ENCODE measurements around the gene DAAM2. TPM values are rescaled to one million over a fixed set of nuclear protein-coding genes. Genes with fewer than 3 reads are reported as not detected.

DAAM2 gene
- total RNA-seq, 2 donors from 2014 or later = 33.9 to 62.7 TPM

DNA sequence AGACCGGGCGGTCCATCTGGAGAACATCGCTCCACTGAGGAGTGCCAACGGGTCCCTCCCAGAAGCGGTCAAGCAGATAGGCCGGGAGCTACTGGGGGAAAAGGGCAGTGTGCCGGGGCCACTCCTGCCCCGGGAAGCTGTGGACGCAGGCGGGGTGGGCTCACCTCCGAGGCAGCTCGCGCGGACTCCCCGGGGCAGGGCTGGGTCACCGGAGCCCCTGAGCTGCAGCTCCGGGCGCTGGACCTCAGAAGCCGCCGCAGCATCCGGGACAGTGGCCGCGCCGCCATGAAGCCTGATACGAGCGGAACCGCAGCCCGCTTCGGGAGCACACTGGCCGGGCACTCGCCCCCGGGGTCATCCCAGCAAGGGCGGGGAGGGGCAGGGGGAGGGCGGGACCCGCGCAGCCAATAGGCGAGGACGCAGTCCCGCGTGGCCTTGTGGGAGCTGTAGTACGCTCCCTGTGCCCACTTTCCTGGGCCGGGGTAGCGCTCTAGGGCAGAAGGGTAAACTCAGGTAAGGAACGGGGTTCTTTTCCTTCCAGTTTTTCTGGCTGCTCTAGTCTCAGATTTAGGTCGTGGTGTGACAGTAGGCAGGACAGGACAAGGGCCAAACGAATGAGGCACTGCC, 142.1 kb downstream of the DAAM2 start, which contains the start of gene MOCS1:
TSS of gene MOCS1 (minus strand) at position 332 of the 627 bp plus-strand sequence. CDS start at position 287, 45 bp downstream.
- DNase-seq (ENCODE audit: low spot score) = peak; percentile 93
- intact Hi-C loops (cut with DNase I) = no loop called here

GRCh38 chr6:39935241-39935640, 143.1 kb downstream of the DAAM2 start:
- DNase-seq (ENCODE audit: low spot score) = no peak
- intact Hi-C loops (cut with DNase I) = no loop called here

- DNase-seq (ENCODE audit: low spot score) = no peak
- intact Hi-C loops (cut with DNase I) = no loop called here
These were observed 144.7 kb downstream of the DAAM2 start for GRCh38 chr6:39936857-39937256.

DNA sequence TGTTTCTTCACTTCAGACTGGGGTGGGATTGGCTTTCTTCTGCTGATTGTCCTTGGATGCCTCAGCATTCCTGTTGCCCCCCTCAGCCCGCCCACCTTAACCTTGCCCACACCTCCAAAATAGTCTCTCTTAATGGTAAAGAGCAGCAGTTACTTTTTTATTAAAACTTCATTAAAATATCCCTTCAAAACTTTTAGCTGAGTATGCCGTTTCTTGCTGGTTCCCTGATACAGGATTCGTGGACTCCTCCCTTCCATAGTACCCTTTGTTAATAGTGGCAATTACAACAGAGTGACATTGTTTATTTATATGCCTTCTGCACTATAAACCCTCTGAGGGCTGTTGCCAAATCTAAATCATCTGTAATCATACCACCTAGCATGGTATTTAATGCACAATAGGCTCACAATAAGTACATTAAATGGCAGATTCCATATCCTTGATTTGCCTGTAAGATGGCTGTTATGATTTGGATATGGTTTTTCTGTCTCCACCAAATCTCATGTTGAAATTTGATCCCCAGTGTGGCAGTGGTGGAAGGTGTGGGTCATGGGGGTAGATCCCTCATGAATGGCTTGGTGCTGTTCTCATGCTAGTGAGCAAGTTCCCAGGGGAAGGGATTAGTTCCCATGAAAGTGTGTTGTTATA, 145.6 kb downstream of the DAAM2 start:
- intact Hi-C loops (cut with DNase I) = no loop called here

GRCh38 chr6:39938773-39939654, 146.8 kb downstream of the DAAM2 start:
- no peak for DNase-seq (ENCODE audit: low spot score)
- intact Hi-C loops (cut with DNase I) = no loop called here

More for the DNA sequence above, 145.6 kb downstream of the DAAM2 start:
- DNase-seq (ENCODE audit: low spot score) = no peak

DNA sequence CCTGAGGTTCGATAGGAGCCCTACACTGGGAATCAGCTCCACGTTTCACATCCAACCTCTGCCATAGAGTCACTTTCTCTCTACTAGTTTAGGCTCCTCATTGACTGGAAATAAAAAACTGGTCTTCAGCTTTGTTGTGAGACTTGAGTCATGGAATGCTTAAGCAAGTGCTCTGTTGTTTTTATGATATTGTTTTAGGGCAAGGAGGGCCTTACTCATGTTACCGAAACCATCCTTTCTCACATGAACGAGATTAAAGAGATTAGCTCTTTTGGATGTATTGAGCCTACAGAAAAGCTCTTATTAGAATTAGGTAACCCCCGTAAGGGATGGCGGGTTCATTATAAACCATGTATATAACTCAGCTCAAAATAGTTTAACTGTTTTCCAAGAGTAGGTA, 149.0 kb downstream of the DAAM2 start:
- intact Hi-C loops (cut with DNase I) = no loop called here
- DNase-seq (ENCODE audit: low spot score) = no peak

DNA sequence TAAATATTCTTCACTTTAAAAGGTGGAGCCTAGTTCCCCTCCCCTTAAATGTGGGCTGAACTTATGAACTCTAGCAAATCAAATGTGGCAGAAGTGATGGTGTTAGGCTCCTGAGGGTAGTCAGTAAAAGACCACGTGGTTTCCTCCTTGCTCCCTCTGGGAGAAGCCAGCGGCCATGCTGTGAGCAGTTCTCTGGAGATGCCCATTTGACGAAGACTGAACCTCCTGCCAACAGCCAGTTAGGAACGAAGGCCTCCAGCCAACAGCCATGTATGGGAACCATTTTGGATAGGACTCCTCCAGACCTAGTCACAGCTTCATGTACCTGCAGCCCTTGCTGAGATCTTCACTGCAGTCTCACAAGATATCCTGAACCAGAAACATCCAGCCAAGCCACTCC, 149.6 kb downstream of the DAAM2 start:
- DNase-seq (ENCODE audit: low spot score) = no peak

DNA sequence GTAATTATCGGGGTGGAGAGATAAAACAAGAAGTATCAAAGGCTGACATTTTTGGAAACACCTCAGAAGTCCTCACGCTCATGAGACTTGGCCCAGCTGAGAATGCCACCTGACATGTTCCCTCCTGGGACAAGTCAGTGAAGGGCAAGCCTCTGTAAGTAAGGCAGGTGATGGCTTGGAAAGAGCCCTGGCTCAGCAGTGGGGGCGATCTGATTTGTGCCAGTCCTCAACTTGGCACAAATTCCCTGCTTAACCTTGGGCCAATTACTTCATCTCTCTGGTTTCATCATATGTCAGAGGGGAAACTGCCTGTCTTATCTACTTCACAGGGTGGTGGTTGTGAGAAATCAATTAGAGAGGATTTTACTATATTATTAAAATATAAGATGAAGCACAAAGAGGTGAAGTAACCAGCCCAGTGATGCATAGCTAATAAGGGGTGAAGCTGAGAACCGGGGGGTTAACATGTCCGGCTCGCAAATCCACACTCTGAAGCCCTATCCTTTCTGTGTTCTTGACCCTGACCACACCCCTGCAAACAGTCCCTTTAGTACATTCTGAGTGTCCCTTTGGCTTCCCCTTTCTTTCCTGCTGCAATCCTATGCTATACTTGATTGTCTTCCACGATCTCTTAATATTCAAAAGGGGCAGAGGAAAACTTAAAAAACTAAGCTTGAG, 150.9 kb downstream of the DAAM2 start:
- intact Hi-C loops (cut with DNase I) = no loop called here

More for the DNA sequence above, 149.6 kb downstream of the DAAM2 start:
- intact Hi-C loops (cut with DNase I) = no loop called here

GRCh38 chr6:39945626-39946025, 153.4 kb downstream of the DAAM2 start:
- intact Hi-C loops (cut with DNase I) = no loop called here

More for the DNA sequence above, 150.9 kb downstream of the DAAM2 start:
- no peak for DNase-seq (ENCODE audit: low spot score)

DNA sequence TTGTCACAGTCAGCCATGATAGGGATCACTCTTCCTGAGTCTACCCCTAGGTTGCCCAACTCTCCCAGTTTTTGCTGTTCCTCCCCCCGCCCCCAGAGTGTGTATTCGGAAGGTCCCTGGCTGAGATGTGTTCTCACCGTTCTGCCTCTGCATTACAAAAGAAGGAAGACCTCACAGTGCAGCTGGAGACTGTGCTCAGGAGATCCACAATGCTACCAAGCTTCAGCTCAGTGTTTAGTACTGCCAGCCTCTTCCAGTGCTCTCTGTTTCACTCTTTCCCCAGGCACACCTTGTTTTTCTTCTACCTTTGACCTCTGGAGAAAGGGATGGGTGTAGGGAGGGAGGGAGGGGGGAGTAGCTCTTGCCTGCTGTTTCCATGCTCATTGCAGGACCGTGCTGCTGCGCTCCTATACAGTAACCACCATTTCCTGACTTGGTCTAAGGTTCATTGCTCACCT, 155.5 kb downstream of the DAAM2 start:
- intact Hi-C loops (cut with DNase I) = no loop called here
- DNase-seq (ENCODE audit: low spot score) = no peak

More at GRCh38 chr6:39945626-39946025, 153.4 kb downstream of the DAAM2 start:
- no peak for DNase-seq (ENCODE audit: low spot score)

DNA sequence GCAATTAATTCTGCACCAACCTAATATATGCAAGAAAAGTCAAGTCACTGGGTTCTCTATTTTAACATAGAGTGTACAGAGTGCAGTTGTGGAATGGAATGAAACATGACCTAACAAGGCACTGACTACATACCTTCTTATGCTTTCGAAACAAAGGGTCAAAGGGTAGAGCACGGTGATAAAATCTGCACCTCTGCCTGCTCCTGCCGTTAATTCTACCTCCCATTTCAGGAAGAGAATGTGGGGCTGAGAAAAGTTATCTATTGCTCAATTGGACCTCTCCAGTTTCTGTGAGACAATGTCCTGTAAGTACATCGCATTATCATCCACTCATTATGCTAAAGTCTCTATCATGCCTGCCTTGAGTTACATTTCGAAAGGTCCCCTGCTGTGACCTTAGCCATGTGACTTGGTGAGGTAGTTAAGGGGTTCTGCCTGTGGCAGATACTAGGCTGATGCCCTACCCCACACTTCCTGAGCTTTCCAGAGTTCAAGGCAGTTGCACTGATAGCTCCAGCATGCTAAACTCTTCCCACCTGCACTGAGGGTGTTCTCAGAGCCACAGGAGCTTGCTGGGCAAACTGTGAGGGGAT, 156.1 kb downstream of the DAAM2 start:
- no peak for DNase-seq (ENCODE audit: low spot score)
- intact Hi-C loops (cut with DNase I) = no loop called here

DNA sequence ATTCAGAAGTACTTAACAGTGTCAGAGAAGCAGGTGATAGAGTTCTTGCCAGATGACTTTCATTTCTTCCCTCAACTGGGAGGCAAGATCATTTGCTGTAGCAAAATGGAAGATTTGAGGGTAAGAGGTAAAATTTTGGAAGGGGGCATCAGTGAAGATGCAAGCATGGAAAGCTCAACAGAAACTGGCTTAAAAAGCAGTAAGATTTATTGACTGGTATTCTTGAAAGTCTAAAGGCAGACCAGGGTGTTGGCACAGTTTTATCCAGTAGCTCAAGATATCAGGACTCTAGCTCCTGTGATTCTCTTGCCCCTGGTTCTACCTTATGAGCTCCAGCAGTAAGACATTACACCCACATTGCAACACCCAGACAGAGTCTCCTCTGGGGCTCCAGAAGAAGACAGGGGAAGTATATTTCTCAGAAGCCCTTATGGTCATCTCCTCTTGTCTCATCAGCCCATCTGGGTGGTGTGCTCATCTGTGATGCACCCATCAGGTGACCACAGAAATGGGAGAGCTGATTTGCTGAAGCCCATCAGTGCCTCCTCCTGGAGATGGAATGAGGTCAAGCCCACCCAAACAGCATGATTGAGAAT, 158.0 kb downstream of the DAAM2 start:
- no peak for DNase-seq (ENCODE audit: low spot score)
- intact Hi-C loops (cut with DNase I) = no loop called here

- intact Hi-C loops (cut with DNase I) = no loop called here
- no peak for DNase-seq (ENCODE audit: low spot score)
These were observed 159.0 kb downstream of the DAAM2 start for GRCh38 chr6:39951191-39951590.

DNA sequence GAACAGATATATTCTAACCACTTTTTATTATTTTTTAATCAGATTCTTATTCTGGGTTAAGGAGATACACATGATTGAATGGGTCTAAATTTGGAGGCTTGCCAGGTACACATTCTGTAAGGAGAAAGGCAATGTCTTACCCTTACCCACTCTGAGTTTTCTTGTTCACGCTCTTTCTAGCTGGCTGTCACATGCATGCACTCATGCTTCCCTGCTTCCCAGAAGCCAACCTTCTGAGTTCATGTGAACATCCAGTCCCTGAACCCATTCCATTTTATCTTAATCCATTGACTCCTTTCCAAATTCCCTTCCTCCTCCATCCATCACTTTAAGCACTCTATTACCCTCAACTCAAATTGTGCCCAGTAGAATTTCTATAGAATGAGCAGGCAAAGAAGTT, 159.5 kb downstream of the DAAM2 start:
- intact Hi-C loops (cut with DNase I) = no loop called here
- DNase-seq (ENCODE audit: low spot score) = no peak

- intact Hi-C loops (cut with DNase I) = no loop called here
- no peak for DNase-seq (ENCODE audit: low spot score)
These were observed 160.0 kb downstream of the DAAM2 start for GRCh38 chr6:39952167-39952566.

DNA sequence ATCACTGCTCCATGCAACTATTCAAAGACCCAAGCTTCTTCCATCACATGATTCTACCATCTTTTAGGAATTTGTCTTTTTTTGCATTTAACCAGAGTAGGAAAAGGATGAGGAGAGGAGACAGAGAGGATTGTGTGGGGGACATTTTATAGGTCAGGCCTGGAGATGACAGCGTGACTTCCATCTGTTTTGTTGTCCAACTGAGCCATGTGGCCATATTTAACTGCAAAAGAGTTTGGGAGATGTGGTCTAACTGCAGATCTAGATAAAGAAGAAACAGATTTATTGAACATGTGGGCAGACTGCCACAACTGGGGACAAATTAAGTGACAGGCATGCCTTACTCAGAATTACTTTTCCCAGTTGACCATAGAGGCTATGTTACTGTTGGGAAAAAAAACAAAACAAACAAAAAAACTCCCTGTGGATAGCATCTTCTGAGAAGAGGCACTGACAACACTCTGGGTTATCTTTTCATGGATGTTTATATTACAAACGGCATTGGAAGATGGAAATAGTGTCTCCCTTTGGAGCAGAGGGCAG, 161.0 kb downstream of the DAAM2 start:
- intact Hi-C loops (cut with DNase I) = no loop called here
- no peak for DNase-seq (ENCODE audit: low spot score)
